Stimulated activated CD4-positive, alpha-beta T cell treated with anti-CD3 and anti-CD28 coated beads, TNF-alpha, amount 100 ng/mL, for 4 hours (primary cell): Measurements from ENCODE around the gene FAM199X.

ENCODE experiments used
- DNase-seq, 3 experiments: peaks; one replicate each; pipeline ENCODE4 v3.0.0-alpha.2; 2020; ENCODE audit warnings: low read depth in 3 of 3

The FAM199X gene

GRCh38 chrX:104165894-104166734 is at the start of gene FAM199X:
Gene FAM199X, plus strand, starts transcription at chrX:104166453. Its CDS starts 333 bp downstream, at chrX:104166786.
- peak; percentile 59 to 68 (median 65) for DNase-seq

GRCh38 chrX:104117759-104118158 is 48.5 kb upstream of the FAM199X start:
- no peak for DNase-seq

- no peak for DNase-seq
Measured at GRCh38 chrX:104118765-104119164, 47.5 kb upstream of the FAM199X start.

GRCh38 chrX:104122829-104123228 is 43.4 kb upstream of the FAM199X start:
- no peak for DNase-seq

- DNase-seq = no peak
Measured at GRCh38 chrX:104126856-104127255, 39.4 kb upstream of the FAM199X start.

- DNase-seq = no peak
Measured at GRCh38 chrX:104130808-104131207, 35.4 kb upstream of the FAM199X start.

GRCh38 chrX:104134583-104135261 is 31.5 kb upstream of the FAM199X start:
- no peak for DNase-seq

GRCh38 chrX:104135677-104136076 is 30.6 kb upstream of the FAM199X start:
- DNase-seq = no peak

- peak in 1 of 3 experiments; percentile 28 for DNase-seq
Measured at GRCh38 chrX:104136241-104137019, 29.8 kb upstream of the FAM199X start.

- DNase-seq = no peak
Measured at GRCh38 chrX:104137496-104137895, 28.8 kb upstream of the FAM199X start.

GRCh38 chrX:104141087-104141760 is 25.0 kb upstream of the FAM199X start:
- no peak for DNase-seq

- DNase-seq = no peak
Measured at GRCh38 chrX:104151037-104151436, 15.2 kb upstream of the FAM199X start.

GRCh38 chrX:104156630-104157529 is 9.4 kb upstream of the FAM199X start, which contains the start of gene SLC25A53:
Gene SLC25A53, minus strand, starts transcription at chrX:104157009. Its CDS starts 51,752 bp downstream, at chrX:104105257.
- DNase-seq = peak; percentile 36 to 48 (median 46)

- no peak for DNase-seq
Measured at GRCh38 chrX:104166735-104167436, 633 bp downstream of the FAM199X start.

GRCh38 chrX:104168127-104168526 is 1.9 kb downstream of the FAM199X start:
- no peak for DNase-seq

- DNase-seq = no peak
Measured at GRCh38 chrX:104172121-104172520, 5.9 kb downstream of the FAM199X start.

GRCh38 chrX:104172788-104173187 is 6.5 kb downstream of the FAM199X start:
- no peak for DNase-seq

- DNase-seq = no peak
Measured at GRCh38 chrX:104173841-104174240, 7.6 kb downstream of the FAM199X start.

GRCh38 chrX:104183685-104184084 is 17.4 kb downstream of the FAM199X start:
- DNase-seq = no peak

- no peak for DNase-seq
Measured at GRCh38 chrX:104187931-104188330, 21.7 kb downstream of the FAM199X start.
